ENCODE results near the gene DHCR24.

DNA sequence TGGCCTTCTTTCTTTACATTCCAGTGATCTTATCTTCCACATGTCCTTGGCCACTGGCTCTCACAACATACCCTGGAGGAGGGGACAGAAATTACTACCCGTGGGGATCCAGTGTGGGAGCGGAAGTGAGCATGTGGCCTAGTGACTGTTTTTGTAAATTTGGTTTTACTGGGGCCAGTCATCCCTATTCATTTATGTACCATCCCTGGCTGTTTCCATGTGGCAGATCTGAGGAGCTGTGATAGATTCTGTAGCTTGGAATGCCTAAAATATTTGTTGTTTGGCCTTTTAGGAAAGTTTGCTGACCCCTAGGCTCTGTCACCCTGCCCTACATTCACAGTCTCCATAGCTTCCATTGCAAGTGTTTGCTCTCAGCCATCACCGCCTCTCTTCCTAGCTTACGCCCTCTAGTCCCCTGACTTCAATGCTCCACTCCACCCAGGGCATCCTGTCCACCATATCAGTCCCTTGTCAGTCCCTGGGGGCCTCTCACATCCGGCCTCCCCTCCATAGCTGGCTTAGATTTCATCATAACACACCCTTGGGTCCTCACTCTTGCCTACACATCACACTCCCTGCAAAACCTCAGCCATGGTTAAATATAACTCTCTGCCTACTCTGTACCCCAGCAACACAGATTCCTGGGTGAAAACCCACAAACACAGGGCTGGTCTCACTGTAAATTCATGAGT, 25.8 kb downstream of the DHCR24 start:
- no peak for TF ChIP-seq POLR2A (IDR thresholded peaks at IDR 0.05; ENCODE audit: low read depth, low read length)
- TF ChIP-seq, protein P1, sequence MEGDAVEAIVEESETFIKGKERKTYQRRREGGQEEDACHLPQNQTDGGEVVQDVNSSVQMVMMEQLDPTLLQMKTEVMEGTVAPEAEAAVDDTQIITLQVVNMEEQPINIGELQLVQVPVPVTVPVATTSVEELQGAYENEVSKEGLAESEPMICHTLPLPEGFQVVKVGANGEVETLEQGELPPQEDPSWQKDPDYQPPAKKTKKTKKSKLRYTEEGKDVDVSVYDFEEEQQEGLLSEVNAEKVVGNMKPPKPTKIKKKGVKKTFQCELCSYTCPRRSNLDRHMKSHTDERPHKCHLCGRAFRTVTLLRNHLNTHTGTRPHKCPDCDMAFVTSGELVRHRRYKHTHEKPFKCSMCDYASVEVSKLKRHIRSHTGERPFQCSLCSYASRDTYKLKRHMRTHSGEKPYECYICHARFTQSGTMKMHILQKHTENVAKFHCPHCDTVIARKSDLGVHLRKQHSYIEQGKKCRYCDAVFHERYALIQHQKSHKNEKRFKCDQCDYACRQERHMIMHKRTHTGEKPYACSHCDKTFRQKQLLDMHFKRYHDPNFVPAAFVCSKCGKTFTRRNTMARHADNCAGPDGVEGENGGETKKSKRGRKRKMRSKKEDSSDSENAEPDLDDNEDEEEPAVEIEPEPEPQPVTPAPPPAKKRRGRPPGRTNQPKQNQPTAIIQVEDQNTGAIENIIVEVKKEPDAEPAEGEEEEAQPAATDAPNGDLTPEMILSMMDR (IDR thresholded peaks at IDR 0.05; ENCODE audit: extremely low read depth in 1 of 2, insufficient read depth in 1 of 2, low read depth in 1 of 2, low read length in 2 of 2), result no peak
- no peak for TF ChIP-seq POLR2AphosphoS5 (IDR thresholded peaks at IDR 0.05; ENCODE audit: insufficient read depth, low read depth, low read length)

Data from endothelial cell of umbilical vein (primary cell).